HepG2 (cell line): Measurements from ENCODE around the gene FILIP1. TPM values are rescaled to one million over a fixed set of nuclear protein-coding genes. Genes with fewer than 3 reads are reported as not detected.

ENCODE experiments used
- ATAC-seq: fragments of 200-7000 bp; cut with Tn5 transposase; 3 replicates; pipeline ENCODE4 v1.9.1; 2020; ENCODE audit warnings: mild to moderate bottlenecking, moderate library complexity
- BruUV-seq: library from RNA; stranded (reverse); fragments of 400-500 nt; replicated peaks from 2 replicates; lab custom pipeline; 2021; lab: Mats Ljungman, UMichigan
- CTCF ChIA-PET: fragments of 300-600 bp; formaldehyde crosslinking; extraction: SDS; loops from one replicate; lab custom pipeline; 2021; ENCODE audit warnings: low total read pairs, inconsistent platforms, low intra/inter-chr PET ratio; lab: Yijun Ruan, JAX
- POLR2A ChIA-PET: fragments of 350-600 bp; sonication (Branson Sonifier 250); formaldehyde crosslinking; loops from one replicate; lab custom pipeline; 2020; ENCODE audit warnings: antibody characterized with exemption, inconsistent platforms; lab: Yijun Ruan, JAX
- DNase-seq: peaks from one replicate; pipeline ENCODE4 v3.0.0-alpha.2; 2015; ENCODE audit warnings: low spot score
- FAIRE-seq: peaks from 3 replicates; lab custom pipeline; 2011; peaks lifted over from hg19 to GRCh38; lab: Jason Lieb, UNC
- H2AFZ ChIP-seq: one replicate; pipeline ENCODE4 v1.6.1; 2011; ENCODE audit warnings: low read length, inconsistent platforms
- H3K27ac ChIP-seq: fragments of 300-600 bp; 3 replicates; pipeline ENCODE4 v1.8.0; 2011; ENCODE audit warnings: mixed run types, mild to moderate bottlenecking, mixed read lengths, low read length, inconsistent platforms; ENCODE audit not compliant: insufficient read depth; ENCODE audit errors: extremely low read length
- H3K27me3 ChIP-seq, 2 experiments: fragments of 200-600 bp in 1 of 2; 2 replicates in 1 of 2; 3 replicates in 1 of 2; pipeline versions ENCODE4 v1.6.0 to v1.8.0; 2011; ENCODE audit warnings: low read length in 2 of 2, mild to moderate bottlenecking in 2 of 2, moderate library complexity in 2 of 2, inconsistent platforms in 1 of 2; ENCODE audit not compliant: insufficient read depth in 2 of 2, control insufficient read depth in 1 of 2
- H3K36me3 ChIP-seq, 2 experiments: fragments of 200-600 bp in 1 of 2; replicated peaks in 1 of 2; 2 replicates in 1 of 2; 3 replicates in 1 of 2; pipeline versions ENCODE4 v1.5.1 to v1.8.0; 2011; ENCODE audit warnings: low read length in 2 of 2, inconsistent platforms in 1 of 2; ENCODE audit not compliant: insufficient read depth in 2 of 2, control insufficient read depth in 1 of 2
- H3K4me1 ChIP-seq: 2 replicates; pipeline ENCODE4 v1.5.1; 2012; ENCODE audit warnings: low read length, inconsistent platforms; ENCODE audit not compliant: insufficient read depth
- H3K4me2 ChIP-seq: 2 replicates; pipeline ENCODE4 v1.6.0; 2011; ENCODE audit warnings: low read depth, low read length, inconsistent platforms
- H3K4me3 ChIP-seq, 3 experiments: fragments of 200-600 bp in 1 of 3; sonication (generic), shearing (Covaris generic) in 1 of 3; replicated peaks in 1 of 3; 2 replicates each; pipeline ENCODE4 v1.5.1; 2011 to 2016; ENCODE audit warnings: low read length in 3 of 3, inconsistent platforms in 2 of 3, low read depth in 2 of 3, mild to moderate bottlenecking in 2 of 3, control low read depth in 1 of 3, mixed read lengths in 1 of 3; ENCODE audit not compliant: insufficient read depth in 1 of 3
- H3K79me2 ChIP-seq: one replicate; pipeline ENCODE4 v1.6.1; 2011; ENCODE audit warnings: low read length, inconsistent platforms; ENCODE audit not compliant: insufficient read depth
- H3K9ac ChIP-seq: 2 replicates; pipeline ENCODE4 v1.6.0; 2011; ENCODE audit warnings: mild to moderate bottlenecking, low read depth, low read length, inconsistent platforms; ENCODE audit not compliant: insufficient read depth
- H3K9me3 ChIP-seq: 2 replicates; pipeline ENCODE4 v1.5.1; 2012; ENCODE audit warnings: mild to moderate bottlenecking, low read length
- H4K20me1 ChIP-seq: 2 replicates; pipeline ENCODE4 v1.6.0; 2011; ENCODE audit warnings: inconsistent platforms, mild to moderate bottlenecking, low read length, moderate library complexity; ENCODE audit not compliant: insufficient read depth
- CENPX ChIP-seq: sonication (generic); formaldehyde crosslinking; IDR thresholded peaks from 2 replicates; pipeline ENCODE4 v1.9.0; 2021; ENCODE audit warnings: mild to moderate bottlenecking, missing genetic modification reagents, moderate library complexity
- NCOA1 ChIP-seq: sonication (generic); formaldehyde crosslinking; IDR thresholded peaks from 2 replicates; pipeline ENCODE4 v1.9.0; 2021; ENCODE audit warnings: missing genetic modification reagents
- PHF8 ChIP-seq: sonication (generic); formaldehyde crosslinking; IDR thresholded peaks from 2 replicates; pipeline ENCODE4 v1.5.0; 2020; ENCODE audit warnings: missing genetic modification reagents
- POLR2AphosphoS2 ChIP-seq: IDR thresholded peaks from 2 replicates; pipeline ENCODE4 v1.6.1; 2011; ENCODE audit warnings: low read depth, low read length, improper control_type of control experiment
- RFX5 ChIP-seq: IDR thresholded peaks from 2 replicates; pipeline ENCODE4 v1.6.1; 2011; ENCODE audit warnings: low read depth, low read length, improper control_type of control experiment
- RFXANK ChIP-seq: IDR thresholded peaks from 2 replicates; pipeline ENCODE4 v1.6.1; 2016
- SAP130 ChIP-seq: IDR thresholded peaks from 2 replicates; pipeline ENCODE4 v1.6.1; 2016; ENCODE audit warnings: low read depth
- TAF15 ChIP-seq: fragments of 200-400 bp; formaldehyde crosslinking; IDR thresholded peaks from one replicate; pipeline ENCODE4 v1.6.1; 2018; ENCODE audit warnings: mild to moderate bottlenecking, low read depth, low read length; ENCODE audit not compliant: poor library complexity, severe bottlenecking
- TOPORS ChIP-seq: sonication (generic); formaldehyde crosslinking; IDR thresholded peaks from 2 replicates; pipeline ENCODE4 v1.8.0; 2023; ENCODE audit warnings: mild to moderate bottlenecking, missing genetic modification reagents
- U2AF1 ChIP-seq: fragments of 200-400 bp; formaldehyde crosslinking; optimal IDR thresholded peaks from 2 replicates; pipeline ENCODE3; 2017; ENCODE audit warnings: mild to moderate bottlenecking, low read depth, low read length
- ZNF672 ChIP-seq: sonication (generic); formaldehyde crosslinking; IDR thresholded peaks from 2 replicates; pipeline ENCODE4 v1.8.1; 2022; ENCODE audit warnings: missing genetic modification reagents
- WGBS: methylation state at CpG from one replicate; pipeline ENCODE4 v1.1.6; 2017; ENCODE audit warnings: low lambda C conversion rate; 5-methylcytosine and 5-hydroxymethylcytosine counted together
- in situ Hi-C: cut with HindIII; loops from 2 replicates; pipeline ENCODE4 v1.10.0; 2017; ENCODE audit warnings: low pct_unique_long_range_greater_than_20kb; ENCODE audit not compliant: extremely low pct_ligation_motif_present
- intact Hi-C: fragments of 100-400 bp; cut with micrococcal nuclease; formaldehyde crosslinking; loops from one replicate; pipeline ENCODE4 v1.10.0; 2022; ENCODE audit not compliant: unreplicated experiment
- polyA plus RNA-seq, 8 experiments: library from polyadenylated mRNA; depleted of rRNA in 3 of 8; stranded (reverse) in 7 of 8; unstranded in 1 of 8; fragments of >200 nt; fragmentation: Illumina TruSeq in 4 of 8; extraction: Trizol in 4 of 8; gene quantifications; 2 replicates each; pipeline versions ENCODE4 v1.2.1 to v1.2.3, GENCODE V29; 2011 to 2016; ENCODE audit warnings: low read depth in 4 of 8, missing spikeins in 1 of 8, mixed read lengths in 1 of 8; ENCODE audit not compliant: insufficient read depth in 1 of 8
- total RNA-seq, 5 experiments: library from RNA; depleted of rRNA; stranded (reverse); fragments of >200 nt; fragmentation: Illumina TruSeq; extraction: Trizol; gene quantifications; 2 replicates each; pipeline ENCODE4 v1.2.3, GENCODE V29; 2016; ENCODE audit warnings: low read depth in 1 of 5
- TF ChIP-seq, protein P1 (sequence below): IDR thresholded peaks from 2 replicates; pipeline ENCODE4 v1.6.1; 2016; ENCODE audit warnings: missing biosample characterization, missing genetic modification reagents, low read depth
- TF ChIP-seq, protein P2 (sequence below): sonication (generic); formaldehyde crosslinking; conservative IDR thresholded peaks from 2 replicates; pipeline ENCODE4 v1.4.0; 2020; ENCODE audit warnings: missing genetic modification reagents
- TF ChIP-seq, protein P3 (sequence below): fragments of 450-650 bp; IDR thresholded peaks from 2 replicates; pipeline ENCODE4 v1.6.1; 2017
- TF ChIP-seq, protein P4 (sequence below): sonication (generic); formaldehyde crosslinking; IDR thresholded peaks from 2 replicates; pipeline ENCODE4 v1.4.0; 2020; ENCODE audit warnings: missing genetic modification reagents
- TF ChIP-seq, protein P5 (sequence below): sonication (generic); formaldehyde crosslinking; IDR thresholded peaks from 2 replicates; pipeline ENCODE4 v1.5.1; 2020; ENCODE audit warnings: missing genetic modification reagents, mild to moderate bottlenecking, borderline replicate concordance

FILIP1 gene
- total and polyA plus RNA-seq, 2 of the 13 experiments (the other 11 are each of a cell fraction or from before 2014, with no cell fraction given) = not detected

DNA sequence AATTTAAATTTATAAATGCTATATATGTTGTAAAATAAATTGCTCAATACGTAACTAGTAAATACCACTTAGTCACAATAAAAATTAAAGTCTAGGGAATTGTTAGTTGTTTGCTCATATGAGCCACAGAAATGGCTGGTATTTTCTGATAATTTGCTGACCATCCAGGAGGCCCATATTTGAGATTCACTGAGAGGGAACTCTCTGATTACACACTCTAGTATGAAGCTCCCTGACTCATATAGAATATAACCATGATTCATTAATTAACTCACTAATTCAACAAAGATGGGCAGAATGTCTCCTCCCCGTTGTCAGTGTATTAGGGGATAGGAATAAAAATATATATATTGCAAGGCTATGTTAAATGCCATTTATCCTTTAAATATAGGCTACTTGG lies 162.4 kb downstream of the FILIP1 start:
- no peaks in the 10 kb centered on the region for H3K4me1 ChIP-seq
- intact Hi-C loops = no loop called here
- POLR2A ChIA-PET = no interaction called here
- no peaks in the 10 kb centered on the region for H3K36me3 ChIP-seq
- no peaks in the 10 kb centered on the region for H4K20me1 ChIP-seq
- H3K27ac ChIP-seq = no peak overlapping the region
- H3K4me2 ChIP-seq = no peak overlapping the region
- TF ChIP-seq SAP130 (CRISPR knock-in tag) (no peak), CENPX (CRISPR knock-in tag) (no peak), ZNF672 (CRISPR knock-in tag) (no peak), POLR2AphosphoS2 (no peak), TOPORS (CRISPR knock-in tag) (no peak), NCOA1 (CRISPR knock-in tag) (no peak), U2AF1 (no peak), PHF8 (CRISPR knock-in tag) (no peak), RFXANK (no peak), RFX5 (no peak), TAF15 (no peak)
- TF ChIP-seq, protein P1, sequence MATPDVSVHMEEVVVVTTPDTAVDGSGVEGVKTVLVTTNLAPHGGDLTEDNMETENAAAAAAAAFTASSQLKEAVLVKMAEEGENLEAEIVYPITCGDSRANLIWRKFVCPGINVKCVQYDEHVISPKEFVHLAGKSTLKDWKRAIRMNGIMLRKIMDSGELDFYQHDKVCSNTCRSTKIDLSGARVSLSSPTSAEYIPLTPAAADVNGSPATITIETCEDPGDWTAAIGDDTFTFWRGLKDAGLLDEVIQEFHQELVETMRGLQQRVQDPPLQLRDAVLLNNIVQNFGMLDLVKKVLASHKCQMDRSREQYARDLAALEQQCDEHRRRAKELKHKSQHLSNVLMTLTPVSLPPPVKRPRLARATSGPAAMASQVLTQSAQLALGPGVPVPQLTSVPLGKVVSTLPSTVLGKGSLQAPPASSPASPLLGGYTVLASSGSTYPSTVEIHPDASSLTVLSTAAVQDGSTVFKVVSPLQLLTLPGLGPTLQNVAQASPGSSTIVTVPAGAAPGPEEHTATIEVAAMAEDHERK (CRISPR knock-in tag) = no peak
- TF ChIP-seq, protein P2, sequence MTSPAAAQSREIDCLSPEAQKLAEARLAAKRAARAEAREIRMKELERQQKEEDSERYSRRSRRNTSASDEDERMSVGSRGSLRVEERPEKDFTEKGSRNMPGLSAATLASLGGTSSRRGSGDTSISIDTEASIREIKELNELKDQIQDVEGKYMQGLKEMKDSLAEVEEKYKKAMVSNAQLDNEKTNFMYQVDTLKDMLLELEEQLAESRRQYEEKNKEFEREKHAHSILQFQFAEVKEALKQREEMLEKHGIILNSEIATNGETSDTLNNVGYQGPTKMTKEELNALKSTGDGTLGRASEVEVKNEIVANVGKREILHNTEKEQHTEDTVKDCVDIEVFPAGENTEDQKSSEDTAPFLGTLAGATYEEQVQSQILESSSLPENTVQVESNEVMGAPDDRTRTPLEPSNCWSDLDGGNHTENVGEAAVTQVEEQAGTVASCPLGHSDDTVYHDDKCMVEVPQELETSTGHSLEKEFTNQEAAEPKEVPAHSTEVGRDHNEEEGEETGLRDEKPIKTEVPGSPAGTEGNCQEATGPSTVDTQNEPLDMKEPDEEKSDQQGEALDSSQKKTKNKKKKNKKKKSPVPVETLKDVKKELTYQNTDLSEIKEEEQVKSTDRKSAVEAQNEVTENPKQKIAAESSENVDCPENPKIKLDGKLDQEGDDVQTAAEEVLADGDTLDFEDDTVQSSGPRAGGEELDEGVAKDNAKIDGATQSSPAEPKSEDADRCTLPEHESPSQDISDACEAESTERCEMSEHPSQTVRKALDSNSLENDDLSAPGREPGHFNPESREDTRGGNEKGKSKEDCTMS (CRISPR knock-in tag) = no peak
- TF ChIP-seq, protein P3, sequence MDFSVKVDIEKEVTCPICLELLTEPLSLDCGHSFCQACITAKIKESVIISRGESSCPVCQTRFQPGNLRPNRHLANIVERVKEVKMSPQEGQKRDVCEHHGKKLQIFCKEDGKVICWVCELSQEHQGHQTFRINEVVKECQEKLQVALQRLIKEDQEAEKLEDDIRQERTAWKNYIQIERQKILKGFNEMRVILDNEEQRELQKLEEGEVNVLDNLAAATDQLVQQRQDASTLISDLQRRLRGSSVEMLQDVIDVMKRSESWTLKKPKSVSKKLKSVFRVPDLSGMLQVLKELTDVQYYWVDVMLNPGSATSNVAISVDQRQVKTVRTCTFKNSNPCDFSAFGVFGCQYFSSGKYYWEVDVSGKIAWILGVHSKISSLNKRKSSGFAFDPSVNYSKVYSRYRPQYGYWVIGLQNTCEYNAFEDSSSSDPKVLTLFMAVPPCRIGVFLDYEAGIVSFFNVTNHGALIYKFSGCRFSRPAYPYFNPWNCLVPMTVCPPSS = no peak
- TF ChIP-seq, protein P4, sequence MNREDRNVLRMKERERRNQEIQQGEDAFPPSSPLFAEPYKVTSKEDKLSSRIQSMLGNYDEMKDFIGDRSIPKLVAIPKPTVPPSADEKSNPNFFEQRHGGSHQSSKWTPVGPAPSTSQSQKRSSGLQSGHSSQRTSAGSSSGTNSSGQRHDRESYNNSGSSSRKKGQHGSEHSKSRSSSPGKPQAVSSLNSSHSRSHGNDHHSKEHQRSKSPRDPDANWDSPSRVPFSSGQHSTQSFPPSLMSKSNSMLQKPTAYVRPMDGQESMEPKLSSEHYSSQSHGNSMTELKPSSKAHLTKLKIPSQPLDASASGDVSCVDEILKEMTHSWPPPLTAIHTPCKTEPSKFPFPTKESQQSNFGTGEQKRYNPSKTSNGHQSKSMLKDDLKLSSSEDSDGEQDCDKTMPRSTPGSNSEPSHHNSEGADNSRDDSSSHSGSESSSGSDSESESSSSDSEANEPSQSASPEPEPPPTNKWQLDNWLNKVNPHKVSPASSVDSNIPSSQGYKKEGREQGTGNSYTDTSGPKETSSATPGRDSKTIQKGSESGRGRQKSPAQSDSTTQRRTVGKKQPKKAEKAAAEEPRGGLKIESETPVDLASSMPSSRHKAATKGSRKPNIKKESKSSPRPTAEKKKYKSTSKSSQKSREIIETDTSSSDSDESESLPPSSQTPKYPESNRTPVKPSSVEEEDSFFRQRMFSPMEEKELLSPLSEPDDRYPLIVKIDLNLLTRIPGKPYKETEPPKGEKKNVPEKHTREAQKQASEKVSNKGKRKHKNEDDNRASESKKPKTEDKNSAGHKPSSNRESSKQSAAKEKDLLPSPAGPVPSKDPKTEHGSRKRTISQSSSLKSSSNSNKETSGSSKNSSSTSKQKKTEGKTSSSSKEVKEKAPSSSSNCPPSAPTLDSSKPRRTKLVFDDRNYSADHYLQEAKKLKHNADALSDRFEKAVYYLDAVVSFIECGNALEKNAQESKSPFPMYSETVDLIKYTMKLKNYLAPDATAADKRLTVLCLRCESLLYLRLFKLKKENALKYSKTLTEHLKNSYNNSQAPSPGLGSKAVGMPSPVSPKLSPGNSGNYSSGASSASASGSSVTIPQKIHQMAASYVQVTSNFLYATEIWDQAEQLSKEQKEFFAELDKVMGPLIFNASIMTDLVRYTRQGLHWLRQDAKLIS (CRISPR knock-in tag) = no peak
- TF ChIP-seq, protein P5, sequence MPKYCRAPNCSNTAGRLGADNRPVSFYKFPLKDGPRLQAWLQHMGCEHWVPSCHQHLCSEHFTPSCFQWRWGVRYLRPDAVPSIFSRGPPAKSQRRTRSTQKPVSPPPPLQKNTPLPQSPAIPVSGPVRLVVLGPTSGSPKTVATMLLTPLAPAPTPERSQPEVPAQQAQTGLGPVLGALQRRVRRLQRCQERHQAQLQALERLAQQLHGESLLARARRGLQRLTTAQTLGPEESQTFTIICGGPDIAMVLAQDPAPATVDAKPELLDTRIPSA (CRISPR knock-in tag) = no peak
- CTCF ChIA-PET = no interaction called here
- no TSS peak for BruUV-seq
- no peaks in the 10 kb centered on the region for H3K79me2 ChIP-seq
- H3K4me3 ChIP-seq = no peak overlapping the region
- ATAC-seq (no peak), DNase-seq (no peak), FAIRE-seq (no peak)
- in situ Hi-C loops = no loop called here
- no peaks in the 10 kb centered on the region for H3K9me3 ChIP-seq
- H3K27me3 ChIP-seq = peaks cover 0 to 3% of the 10 kb centered on the region in 2 experiments; a peak in 1 of 5 replicates
- WGBS = 12% methylated on average over 2 of the region's 2 CpGs
- no peak overlapping the region for H2AFZ ChIP-seq
- no peak overlapping the region for H3K9ac ChIP-seq
